Measurements from ENCODE around the gene QTRT2.

QTRT2 gene

GRCh38 chr3:114056130-114057010, at the start of gene QTRT2, which contains the start of gene CCDC191:
QTRT2 (plus strand) TSS chr3:114056737; CDS start chr3:114065258, 8,521 bp downstream.
CCDC191 (minus strand) TSS chr3:114056526; CDS start chr3:114056466, 60 bp downstream.
- DNase-seq, result peak; percentile 100

GRCh38 chr3:114011059-114011797, 45.3 kb upstream of the QTRT2 start:
- DNase-seq, result no peak

- no peak for DNase-seq
These were observed 42.3 kb upstream of the QTRT2 start for GRCh38 chr3:114014211-114014610.

GRCh38 chr3:114019486-114019885, 37.1 kb upstream of the QTRT2 start:
- DNase-seq, result no peak

- no peak for DNase-seq
These were observed 35.6 kb upstream of the QTRT2 start for GRCh38 chr3:114020907-114021306.

GRCh38 chr3:114022145-114022802, 34.3 kb upstream of the QTRT2 start:
- no peak for DNase-seq

- DNase-seq, result no peak
These were observed 31.1 kb upstream of the QTRT2 start for GRCh38 chr3:114025451-114025850.

GRCh38 chr3:114026331-114026730, 30.2 kb upstream of the QTRT2 start:
- DNase-seq, result no peak

- no peak for DNase-seq
These were observed 22.8 kb upstream of the QTRT2 start for GRCh38 chr3:114033721-114034120.

- DNase-seq, result no peak
These were observed 22.3 kb upstream of the QTRT2 start for GRCh38 chr3:114034211-114034610.

- no peak for DNase-seq
These were observed 21.6 kb upstream of the QTRT2 start for GRCh38 chr3:114034787-114035545.

- DNase-seq, result no peak
These were observed 20.6 kb upstream of the QTRT2 start for GRCh38 chr3:114035896-114036295.

GRCh38 chr3:114043205-114043604, 13.3 kb upstream of the QTRT2 start:
- no peak for DNase-seq

GRCh38 chr3:114052216-114052615, 4.3 kb upstream of the QTRT2 start:
- no peak for DNase-seq

GRCh38 chr3:114057011-114057347, 442 bp downstream of the QTRT2 start:
- no peak for DNase-seq

GRCh38 chr3:114058646-114059045, 2.1 kb downstream of the QTRT2 start:
- DNase-seq, result no peak

GRCh38 chr3:114060906-114061655, 4.5 kb downstream of the QTRT2 start:
- no peak for DNase-seq

- no peak for DNase-seq
These were observed 11.3 kb downstream of the QTRT2 start for GRCh38 chr3:114067804-114068203.

GRCh38 chr3:114068336-114068735, 11.8 kb downstream of the QTRT2 start:
- DNase-seq, result no peak

GRCh38 chr3:114071786-114072185, 15.2 kb downstream of the QTRT2 start:
- no peak for DNase-seq

- no peak for DNase-seq
These were observed 20.2 kb downstream of the QTRT2 start for GRCh38 chr3:114076711-114077110.

GRCh38 chr3:114078126-114078525, 21.6 kb downstream of the QTRT2 start:
- no peak for DNase-seq
